ENCODE data around the gene CFAP410. TPM values are rescaled to one million over a fixed set of nuclear protein-coding genes. Genes with fewer than 3 reads are reported as not detected.

CFAP410 gene
- total RNA-seq, 1 experiment from 2014 or later, result 44.5 TPM

- Histone ChIP-seq H3K27ac (no peak overlapping the region), H3K4me3 (no peak overlapping the region), H3K36me3 (peaks cover 27% of the 10 kb centered on the region), H3K9me3 (replicated peaks) (no peaks in the 10 kb centered on the region), H3K4me1 (replicated peaks) (peaks cover 17% of the 10 kb centered on the region), H3K27me3 (replicated peaks) (no peaks in the 10 kb centered on the region)
- no peak for DNase-seq (ENCODE audit: low read depth in 1 of 2, low spot score in 2 of 2)
Measured at GRCh38 chr21:44335266-44336059, 3.7 kb downstream of the CFAP410 start.

- H3K4me1 ChIP-seq (replicated peaks), result peaks cover 9% of the 10 kb centered on the region
- DNase-seq (ENCODE audit: low read depth in 1 of 2, low spot score in 2 of 2), result no peak
- H3K36me3 ChIP-seq, result peaks cover 30% of the 10 kb centered on the region
Measured at GRCh38 chr21:44334329-44335030, 4.7 kb downstream of the CFAP410 start.

GRCh38 chr21:44333509-44334328 lies 5.5 kb downstream of the CFAP410 start:
- Histone ChIP-seq H3K27me3 (replicated peaks) (no peaks in the 10 kb centered on the region), H3K4me1 (replicated peaks) (peaks cover 9% of the 10 kb centered on the region), H3K27ac (no peak overlapping the region), H3K36me3 (peaks cover 30% of the 10 kb centered on the region), H3K9me3 (replicated peaks) (no peaks in the 10 kb centered on the region), H3K4me3 (no peak overlapping the region)
- no peak for DNase-seq (ENCODE audit: low read depth in 1 of 2, low spot score in 2 of 2)

More at GRCh38 chr21:44334329-44335030, 4.7 kb downstream of the CFAP410 start:
- no peak overlapping the region for H3K4me3 ChIP-seq
- no peaks in the 10 kb centered on the region for H3K9me3 ChIP-seq (replicated peaks)
- no peak overlapping the region for H3K27ac ChIP-seq
- no peaks in the 10 kb centered on the region for H3K27me3 ChIP-seq (replicated peaks)

GRCh38 chr21:44332965-44333364 lies 6.2 kb downstream of the CFAP410 start:
- Histone ChIP-seq H3K4me3 (no peak overlapping the region), H3K27me3 (replicated peaks) (no peaks in the 10 kb centered on the region), H3K9me3 (replicated peaks) (no peaks in the 10 kb centered on the region), H3K27ac (no peak overlapping the region), H3K36me3 (peaks cover 30% of the 10 kb centered on the region), H3K4me1 (replicated peaks) (peaks cover 4% of the 10 kb centered on the region)
- no peak for DNase-seq (ENCODE audit: low read depth in 1 of 2, low spot score in 2 of 2)

GRCh38 chr21:44332383-44332782 lies 6.8 kb downstream of the CFAP410 start:
- Histone ChIP-seq H3K27ac (no peak overlapping the region), H3K36me3 (peaks cover 34% of the 10 kb centered on the region), H3K4me1 (replicated peaks) (no peaks in the 10 kb centered on the region), H3K9me3 (replicated peaks) (no peaks in the 10 kb centered on the region), H3K4me3 (no peak overlapping the region), H3K27me3 (replicated peaks) (no peaks in the 10 kb centered on the region)
- no peak for DNase-seq (ENCODE audit: low read depth in 1 of 2, low spot score in 2 of 2)

GRCh38 chr21:44331650-44332307 lies 7.4 kb downstream of the CFAP410 start:
- Histone ChIP-seq H3K27ac (no peak overlapping the region), H3K36me3 (peaks cover 37% of the 10 kb centered on the region), H3K4me1 (replicated peaks) (no peaks in the 10 kb centered on the region), H3K9me3 (replicated peaks) (no peaks in the 10 kb centered on the region), H3K27me3 (replicated peaks) (no peaks in the 10 kb centered on the region), H3K4me3 (no peak overlapping the region)
- DNase-seq (ENCODE audit: low read depth in 1 of 2, low spot score in 2 of 2), result no peak

GRCh38 chr21:44331209-44331608 lies 8.0 kb downstream of the CFAP410 start:
- Histone ChIP-seq H3K9me3 (replicated peaks) (no peaks in the 10 kb centered on the region), H3K4me3 (no peak overlapping the region), H3K27ac (no peak overlapping the region), H3K4me1 (replicated peaks) (no peaks in the 10 kb centered on the region), H3K27me3 (replicated peaks) (no peaks in the 10 kb centered on the region), H3K36me3 (peaks cover 34% of the 10 kb centered on the region)
- DNase-seq (ENCODE audit: low read depth in 1 of 2, low spot score in 2 of 2), result no peak

- no peak overlapping the region for H3K27ac ChIP-seq
- no peaks in the 10 kb centered on the region for H3K27me3 ChIP-seq (replicated peaks)
- H3K9me3 ChIP-seq (replicated peaks), result no peaks in the 10 kb centered on the region
- DNase-seq (ENCODE audit: low read depth in 1 of 2, low spot score in 2 of 2), result no peak
- no peak overlapping the region for H3K4me3 ChIP-seq
- H3K4me1 ChIP-seq (replicated peaks), result no peaks in the 10 kb centered on the region
- peaks cover 37% of the 10 kb centered on the region for H3K36me3 ChIP-seq
Measured at GRCh38 chr21:44330698-44331097, 8.5 kb downstream of the CFAP410 start.

- Histone ChIP-seq H3K27ac (no peak overlapping the region), H3K9me3 (replicated peaks) (no peaks in the 10 kb centered on the region), H3K27me3 (replicated peaks) (no peaks in the 10 kb centered on the region), H3K4me1 (replicated peaks) (no peaks in the 10 kb centered on the region), H3K4me3 (no peak overlapping the region), H3K36me3 (peaks cover 38% of the 10 kb centered on the region)
- no peak for DNase-seq (ENCODE audit: low read depth in 1 of 2, low spot score in 2 of 2)
Measured at GRCh38 chr21:44329971-44330681, 9.1 kb downstream of the CFAP410 start.

- no peak overlapping the region for H3K4me3 ChIP-seq
- DNase-seq (ENCODE audit: low read depth in 1 of 2, low spot score in 2 of 2), result no peak
- H3K36me3 ChIP-seq, result peaks cover 45% of the 10 kb centered on the region
- H3K27me3 ChIP-seq (replicated peaks), result no peaks in the 10 kb centered on the region
- no peak overlapping the region for H3K27ac ChIP-seq
- H3K9me3 ChIP-seq (replicated peaks), result no peaks in the 10 kb centered on the region
- no peaks in the 10 kb centered on the region for H3K4me1 ChIP-seq (replicated peaks)
Measured at GRCh38 chr21:44329086-44329889, 9.9 kb downstream of the CFAP410 start.

- Histone ChIP-seq H3K36me3 (peaks cover 54% of the 10 kb centered on the region), H3K4me3 (no peak overlapping the region), H3K27ac (no peak overlapping the region), H3K27me3 (replicated peaks) (no peaks in the 10 kb centered on the region), H3K9me3 (replicated peaks) (no peaks in the 10 kb centered on the region), H3K4me1 (replicated peaks) (no peaks in the 10 kb centered on the region)
- no peak for DNase-seq (ENCODE audit: low read depth in 1 of 2, low spot score in 2 of 2)
Measured at GRCh38 chr21:44328242-44328895, 10.8 kb downstream of the CFAP410 start.

GRCh38 chr21:44327603-44327974 lies 11.6 kb downstream of the CFAP410 start:
- H3K4me3 ChIP-seq, result no peak overlapping the region
- DNase-seq (ENCODE audit: low read depth in 1 of 2, low spot score in 2 of 2), result no peak
- peaks cover 61% of the 10 kb centered on the region for H3K36me3 ChIP-seq
- H3K9me3 ChIP-seq (replicated peaks), result no peaks in the 10 kb centered on the region
- no peak overlapping the region for H3K27ac ChIP-seq
- H3K27me3 ChIP-seq (replicated peaks), result no peaks in the 10 kb centered on the region
- H3K4me1 ChIP-seq (replicated peaks), result no peaks in the 10 kb centered on the region

All from SJSA1 (cell line).